ENCODE data around the gene ERC2.

ERC2 gene

DNA sequence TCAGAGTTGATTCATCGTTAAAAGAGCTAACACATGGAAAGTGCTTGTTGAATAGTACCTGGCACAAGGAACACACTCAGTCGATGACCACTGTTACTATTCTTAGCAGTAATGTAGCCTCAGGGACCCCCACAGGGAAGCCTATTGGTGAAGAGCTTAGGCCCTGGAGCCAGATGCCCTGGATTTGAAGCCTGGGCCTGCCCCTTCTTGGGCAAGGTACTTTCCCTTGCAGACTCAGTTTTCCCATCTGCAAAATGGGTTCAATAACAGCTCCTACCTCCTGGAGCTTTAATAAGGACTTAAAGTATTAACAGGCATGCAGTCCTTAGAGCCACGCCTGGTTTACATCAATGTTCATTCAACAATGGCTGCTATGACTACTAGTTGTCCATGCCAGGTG lies 884.2 kb downstream of the ERC2 start:
- DNase-seq (ENCODE audit: low read depth) = no peak

DNA sequence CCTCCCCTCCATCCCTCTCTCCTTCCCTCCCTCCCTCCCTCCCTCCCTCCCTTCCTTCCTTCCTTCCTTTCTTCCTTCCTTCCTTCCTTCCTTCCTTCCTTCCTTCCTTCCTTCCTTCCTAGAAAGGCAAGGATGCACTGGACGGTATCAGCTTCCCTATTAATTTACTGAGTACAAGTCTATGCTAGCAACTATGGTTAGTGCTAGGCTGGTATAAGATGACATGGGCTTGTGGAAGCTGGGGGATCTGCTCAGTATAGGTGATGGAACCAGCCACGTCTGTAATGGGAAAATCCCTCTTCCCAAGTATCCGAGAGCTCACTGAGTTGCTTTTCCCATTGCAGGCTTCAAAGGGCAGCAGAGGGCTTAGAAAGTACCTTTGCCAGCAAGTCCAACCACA lies 884.8 kb downstream of the ERC2 start:
- no peak for DNase-seq (ENCODE audit: low read depth)

DNA sequence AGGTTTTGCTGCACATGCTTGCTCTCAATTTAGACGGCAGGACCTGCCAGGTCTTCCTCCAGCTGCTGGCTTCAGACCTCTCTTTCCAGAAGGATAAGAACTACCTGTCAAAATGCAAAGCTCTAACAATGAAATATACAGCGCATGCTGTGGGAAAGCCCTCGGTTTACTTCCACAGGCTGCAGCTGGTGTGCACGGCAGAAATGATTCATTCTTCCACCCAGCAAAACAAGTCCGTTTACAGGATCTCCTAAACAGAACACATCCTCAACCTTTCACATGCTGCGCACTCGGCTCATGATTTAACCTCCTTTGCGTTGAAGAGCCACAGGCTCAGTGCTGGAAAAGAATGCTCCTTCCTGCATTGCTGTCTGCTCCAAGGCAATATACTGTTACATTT lies 888.8 kb downstream of the ERC2 start:
- no peak for DNase-seq (ENCODE audit: low read depth)

DNA sequence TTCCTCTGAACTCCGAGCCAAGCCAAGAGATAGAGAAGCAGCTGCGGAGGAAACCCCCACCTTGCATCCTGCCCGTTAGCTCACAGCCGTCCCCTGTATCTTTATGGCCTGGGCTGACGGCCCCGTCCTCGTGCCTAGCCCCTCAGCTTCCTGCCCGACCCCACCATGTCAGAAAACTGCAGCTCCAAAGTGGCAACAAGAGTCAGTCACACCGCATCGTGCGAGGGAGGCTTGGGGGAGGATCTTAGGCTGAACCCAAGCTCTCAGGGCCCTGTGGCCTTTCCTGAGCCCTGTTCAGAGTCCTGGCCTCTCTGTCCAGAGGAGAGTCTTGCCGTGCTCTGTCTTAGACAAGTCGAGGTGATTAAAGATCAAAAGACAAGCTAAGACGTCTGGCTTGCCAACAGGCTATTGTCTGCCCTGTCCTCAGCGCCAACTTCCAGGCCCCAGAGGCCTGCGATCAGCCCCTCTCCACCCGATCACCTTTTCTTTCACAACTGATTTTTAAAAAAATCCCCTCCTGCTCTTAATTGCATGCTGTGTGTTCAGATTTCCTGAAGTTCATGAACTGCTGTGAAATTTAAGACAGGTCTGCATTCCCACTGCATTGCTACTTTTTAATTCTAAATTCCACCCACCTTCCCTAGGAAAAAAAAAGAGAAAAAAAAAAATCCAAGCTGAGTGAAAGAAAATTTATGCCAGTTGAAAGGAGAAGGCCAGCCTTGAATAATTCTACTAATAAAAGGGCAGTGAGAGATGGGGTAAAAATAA lies 891.5 kb downstream of the ERC2 start:
- no peak for DNase-seq (ENCODE audit: low read depth)

DNA sequence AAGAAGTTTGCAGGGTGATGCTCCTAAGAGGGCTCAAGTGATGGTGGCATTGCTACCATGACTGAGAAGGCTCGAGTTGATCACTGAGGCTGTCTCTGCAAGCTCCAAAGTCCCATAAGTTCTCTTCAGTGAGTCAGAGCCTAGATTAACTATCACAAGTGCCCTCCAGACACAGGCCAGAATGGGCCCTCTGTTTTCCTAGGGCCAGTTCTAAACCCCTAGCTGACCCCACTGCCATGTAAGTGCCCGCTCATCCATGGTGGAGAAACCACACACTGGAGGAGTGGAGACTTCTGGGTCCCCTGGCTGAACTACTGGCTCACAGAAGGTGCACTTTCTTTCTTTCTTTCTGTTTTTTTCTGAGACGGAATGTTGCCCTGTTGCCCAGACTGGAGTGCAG lies 893.6 kb downstream of the ERC2 start:
- DNase-seq (ENCODE audit: low read depth) = no peak

DNA sequence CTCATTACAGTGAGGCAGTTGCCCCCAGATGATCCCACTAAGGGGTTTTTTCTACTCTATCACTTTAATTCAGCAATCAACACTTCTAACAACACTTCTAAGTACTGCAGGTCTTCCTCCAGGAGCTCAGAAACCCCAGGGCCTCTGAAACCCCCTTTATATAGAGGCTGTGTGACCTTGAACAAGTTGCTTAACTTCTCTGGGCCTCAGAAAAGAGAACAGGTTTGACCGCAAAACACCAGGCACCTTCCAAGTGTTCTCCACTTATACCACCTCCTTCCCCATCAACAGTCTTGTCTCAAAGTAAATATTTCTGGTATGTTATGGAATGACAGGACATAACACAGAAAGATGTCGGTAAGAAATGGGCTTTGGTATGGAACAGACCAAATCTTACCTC lies 895.5 kb downstream of the ERC2 start:
- no peak for DNase-seq (ENCODE audit: low read depth)

DNA sequence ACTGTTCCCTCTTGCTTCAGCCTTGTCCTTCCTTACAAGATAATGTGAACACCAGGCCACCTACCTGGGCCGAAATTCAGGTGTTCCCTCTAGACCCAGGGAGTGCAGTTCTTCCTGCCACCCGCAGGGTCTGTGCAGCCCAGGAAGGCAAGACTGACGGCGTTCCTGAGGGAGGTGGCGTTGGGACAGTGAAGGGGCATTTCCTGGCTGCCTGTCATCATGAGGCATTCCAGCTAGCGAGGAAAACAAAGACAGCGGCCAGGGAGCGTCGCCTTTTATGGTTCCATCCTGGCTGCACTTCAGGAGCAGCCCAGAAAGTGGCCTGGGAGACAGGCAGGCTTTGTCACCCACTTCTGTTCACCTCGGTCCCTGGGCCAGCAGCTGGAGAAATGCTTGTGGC lies 896.4 kb downstream of the ERC2 start:
- DNase-seq (ENCODE audit: low read depth) = no peak

DNA sequence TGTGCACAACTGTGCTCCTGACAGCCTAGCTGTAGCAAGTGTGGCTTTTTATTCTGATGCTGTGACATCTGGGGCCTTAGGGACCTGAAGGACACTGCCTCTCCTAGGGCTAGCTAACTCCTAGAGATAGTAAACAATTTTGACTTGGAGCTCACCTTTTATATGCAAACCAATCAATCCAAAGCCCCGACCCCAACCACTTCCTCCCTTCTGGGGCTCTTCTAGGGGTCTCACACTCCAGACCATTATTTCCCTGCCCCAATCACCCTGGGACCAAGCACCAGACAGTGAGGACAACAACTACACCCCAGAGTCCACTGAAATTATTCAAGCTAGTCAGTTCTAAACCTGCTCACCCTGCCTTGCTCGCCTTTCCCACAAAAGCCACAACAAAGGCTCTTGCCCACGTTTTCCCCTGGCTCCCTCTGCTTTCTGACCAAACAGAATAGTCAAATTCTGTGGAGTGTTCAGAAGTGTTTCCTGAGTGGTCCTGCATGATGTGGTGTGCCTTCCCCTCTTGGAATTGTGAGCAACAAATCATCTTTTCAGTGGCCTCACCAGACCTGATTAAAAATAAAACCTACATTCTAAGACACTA lies 897.0 kb downstream of the ERC2 start:
- DNase-seq (ENCODE audit: low read depth) = no peak

DNA sequence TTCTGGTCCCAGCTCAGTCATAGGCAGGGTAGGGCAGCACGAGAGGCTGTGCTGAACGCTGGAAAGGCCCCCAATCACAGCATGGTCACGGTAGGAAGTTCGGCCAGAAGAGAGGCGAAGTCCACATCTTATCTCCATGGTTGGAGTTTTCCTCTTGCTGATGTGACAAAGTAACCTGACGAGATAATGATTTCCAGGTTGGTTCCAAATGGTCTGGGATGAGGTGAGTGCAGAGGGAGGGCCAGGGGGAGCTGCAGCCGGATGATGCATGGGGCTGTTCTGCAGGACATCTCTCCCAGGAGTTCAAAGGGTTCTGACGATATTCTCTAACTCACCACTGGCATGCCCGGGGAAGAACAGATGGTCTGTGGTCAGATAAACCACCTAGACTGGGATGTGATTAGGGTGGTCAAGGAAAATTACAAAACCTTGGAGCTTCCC lies 898.0 kb downstream of the ERC2 start:
- no peak for DNase-seq (ENCODE audit: low read depth)

DNA sequence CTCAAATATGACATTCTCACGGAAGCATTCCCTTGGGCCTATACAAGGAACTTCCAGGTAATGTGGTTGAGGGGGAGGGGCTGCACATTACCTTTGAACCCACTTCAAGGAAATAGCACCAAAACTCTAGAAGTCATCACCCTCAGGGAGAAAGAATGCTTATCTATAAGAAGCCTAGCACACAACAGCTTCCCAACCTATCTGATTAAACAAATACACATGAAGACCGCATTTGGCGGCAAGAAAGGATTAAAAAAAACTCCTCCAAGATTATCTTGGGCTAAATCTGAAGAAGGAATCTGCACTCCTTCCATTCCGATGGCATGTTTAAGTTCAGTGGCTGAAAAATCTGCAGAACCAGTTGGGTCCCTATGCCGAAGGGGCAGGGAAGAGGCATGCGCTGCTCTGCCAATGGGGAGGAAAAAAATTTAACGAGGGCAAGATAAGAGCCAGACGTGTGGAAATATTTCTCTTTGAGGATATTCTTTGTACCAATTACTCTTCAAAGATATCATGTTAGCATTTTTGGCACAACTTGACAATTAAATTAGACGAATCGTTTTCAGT lies 899.2 kb downstream of the ERC2 start:
- no peak for DNase-seq (ENCODE audit: low read depth)

DNA sequence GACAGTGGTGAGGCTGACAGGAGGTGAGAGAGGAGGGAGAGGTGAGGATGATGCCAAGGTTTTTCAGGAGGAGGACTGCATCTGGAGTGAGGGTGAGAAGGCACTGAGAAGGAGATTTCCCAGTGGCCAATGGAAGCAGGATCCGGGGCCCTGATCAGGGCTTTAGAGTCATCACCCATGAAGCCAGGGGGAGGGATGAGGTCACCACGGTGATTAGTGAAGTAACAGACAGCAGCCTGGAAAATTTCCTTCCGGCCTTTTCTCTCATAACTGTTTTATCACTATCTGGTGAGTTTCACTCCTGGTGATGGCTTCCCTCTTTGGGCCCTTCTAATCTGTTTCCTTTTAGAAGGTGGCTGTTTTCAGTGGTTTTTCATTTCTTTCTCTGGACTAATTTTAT lies 900.7 kb downstream of the ERC2 start:
- DNase-seq (ENCODE audit: low read depth) = no peak

DNA sequence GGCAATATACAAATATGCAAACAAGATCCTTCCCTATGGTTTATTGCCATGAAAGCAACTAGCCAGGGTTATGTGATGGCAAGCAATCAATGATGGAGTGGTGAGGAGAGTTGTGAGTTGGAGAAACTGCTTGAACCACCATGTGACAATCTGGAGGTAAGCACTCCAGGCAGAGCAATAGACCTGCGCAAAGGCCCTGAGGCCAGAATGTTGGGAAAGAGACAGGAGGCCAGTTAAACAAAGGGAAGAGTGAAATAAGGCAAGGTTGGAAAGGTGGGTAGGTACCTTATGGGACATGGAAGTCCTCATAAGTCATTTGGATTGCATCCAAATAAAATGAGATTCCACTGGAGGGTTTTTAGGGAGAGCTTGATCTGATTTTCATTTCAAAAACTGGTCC lies 901.1 kb downstream of the ERC2 start:
- no peak for DNase-seq (ENCODE audit: low read depth)

DNA sequence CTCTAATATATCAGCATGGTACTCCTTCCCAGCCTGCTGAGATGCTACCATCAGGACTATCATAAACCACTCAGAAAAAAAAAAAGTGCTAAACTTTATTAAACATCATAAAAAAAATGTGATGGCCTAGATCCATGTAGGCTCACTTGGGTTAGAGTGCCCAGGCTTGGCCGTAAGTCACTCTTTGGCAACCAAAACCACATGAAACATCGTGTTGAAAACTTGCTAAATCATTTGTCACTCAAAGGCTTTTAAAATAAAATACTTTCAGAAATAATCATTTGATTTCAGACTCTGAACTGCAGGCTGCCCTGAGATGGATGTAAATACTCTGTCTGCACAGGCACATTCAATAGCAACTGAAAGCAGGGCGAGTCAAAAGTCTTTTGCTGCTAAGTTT lies 902.7 kb downstream of the ERC2 start:
- no peak for DNase-seq (ENCODE audit: low read depth)

DNA sequence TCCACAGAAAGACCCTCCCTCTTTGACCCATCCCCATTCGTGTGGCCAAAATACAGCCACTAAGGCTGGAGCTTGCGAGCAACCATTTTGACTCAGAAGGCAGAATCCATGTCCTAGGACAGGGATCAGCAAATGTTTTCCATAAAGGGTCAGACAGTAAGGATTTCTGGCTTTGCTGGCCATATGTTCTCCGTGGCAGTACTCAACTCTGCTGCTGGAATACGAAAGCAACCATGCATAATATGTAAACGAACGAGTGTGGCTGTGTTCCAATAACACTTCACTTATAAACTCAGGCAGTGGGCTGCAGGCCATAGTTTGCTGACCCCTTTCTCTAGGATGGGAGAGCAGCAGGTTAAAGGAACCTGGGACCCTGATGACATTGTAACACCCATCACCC lies 903.5 kb downstream of the ERC2 start:
- DNase-seq (ENCODE audit: low read depth) = no peak

DNA sequence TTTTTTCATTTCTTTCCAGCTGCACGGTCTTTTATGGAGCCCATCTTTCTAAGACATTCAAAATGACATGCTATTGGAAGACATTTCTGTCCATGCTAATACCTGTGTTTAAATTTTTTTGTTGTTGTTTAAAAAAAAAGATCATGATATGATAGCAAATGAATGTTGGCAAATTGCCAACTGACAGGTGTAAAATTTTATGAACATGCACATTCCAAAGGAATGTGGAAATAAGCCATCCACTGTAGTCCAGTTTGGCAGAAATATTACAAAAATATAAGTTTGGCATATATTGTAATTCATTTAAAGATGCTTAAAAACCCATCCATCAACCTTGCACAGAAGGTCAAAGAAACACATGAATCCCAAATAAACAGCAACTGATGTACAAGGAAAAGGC lies 905.6 kb downstream of the ERC2 start:
- no peak for DNase-seq (ENCODE audit: low read depth)

DNA sequence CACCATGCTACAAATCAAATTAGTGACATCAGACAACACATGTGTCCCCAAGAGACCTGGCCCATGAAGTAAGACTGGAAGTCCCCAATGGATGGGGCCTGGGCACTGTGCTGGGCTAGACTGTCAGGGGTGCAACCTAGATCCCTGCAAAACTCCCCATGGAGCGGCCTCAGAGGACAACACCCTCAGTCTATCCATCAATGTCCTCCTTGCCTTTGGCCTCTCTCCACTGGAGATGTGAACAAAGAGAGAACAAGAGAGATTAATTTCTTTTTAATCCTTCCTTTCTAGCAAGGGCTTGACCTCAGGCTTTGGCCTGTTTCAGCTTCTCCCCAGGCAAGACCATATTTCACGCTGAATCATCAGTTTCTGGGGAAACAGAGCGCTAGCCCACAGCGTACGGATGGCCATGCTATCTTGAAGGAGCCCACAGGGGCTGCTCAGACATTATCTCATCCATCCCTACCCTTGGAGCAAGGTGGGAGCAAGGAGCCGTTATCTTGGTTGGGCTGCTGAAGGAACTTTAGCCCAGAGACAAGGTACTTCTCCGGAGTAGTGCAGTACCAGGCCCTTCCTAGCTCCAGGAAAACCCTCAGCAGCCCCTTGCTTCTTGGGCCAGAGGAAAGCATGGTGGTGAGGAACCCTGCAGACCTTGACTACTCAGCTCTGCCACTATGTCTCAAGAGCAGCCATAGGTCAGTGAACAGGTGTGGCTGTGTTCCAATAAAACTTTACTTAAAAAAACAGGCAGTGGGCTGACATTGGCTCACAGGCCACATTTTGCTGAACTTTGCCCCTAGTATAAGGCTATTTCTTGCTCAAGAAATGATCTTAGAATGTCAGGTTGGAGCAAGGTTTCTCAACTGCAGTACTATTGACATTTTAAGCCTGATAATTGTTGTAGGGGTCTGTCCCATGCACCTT lies 908.5 kb downstream of the ERC2 start:
- DNase-seq (ENCODE audit: low read depth) = no peak

DNA sequence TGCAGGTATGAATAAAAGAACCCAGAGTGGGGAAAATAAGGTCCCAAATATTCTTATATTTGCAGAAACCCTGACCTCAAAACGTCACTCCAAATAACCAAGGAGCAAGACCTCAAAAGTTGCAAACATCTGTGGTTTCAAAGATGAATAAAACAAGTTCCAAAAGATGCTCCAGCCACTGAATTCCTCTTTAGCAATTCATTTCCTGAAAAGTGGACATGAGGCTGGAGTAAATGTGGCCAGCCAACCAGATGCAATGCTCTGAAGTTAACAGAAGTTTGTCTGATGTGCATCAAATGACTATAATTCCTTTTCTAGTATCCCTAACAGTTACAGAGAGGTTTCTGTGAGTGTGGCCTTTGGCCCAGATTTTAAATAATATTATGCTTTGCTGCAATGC lies 910.0 kb downstream of the ERC2 start:
- no peak for DNase-seq (ENCODE audit: low read depth)

DNA sequence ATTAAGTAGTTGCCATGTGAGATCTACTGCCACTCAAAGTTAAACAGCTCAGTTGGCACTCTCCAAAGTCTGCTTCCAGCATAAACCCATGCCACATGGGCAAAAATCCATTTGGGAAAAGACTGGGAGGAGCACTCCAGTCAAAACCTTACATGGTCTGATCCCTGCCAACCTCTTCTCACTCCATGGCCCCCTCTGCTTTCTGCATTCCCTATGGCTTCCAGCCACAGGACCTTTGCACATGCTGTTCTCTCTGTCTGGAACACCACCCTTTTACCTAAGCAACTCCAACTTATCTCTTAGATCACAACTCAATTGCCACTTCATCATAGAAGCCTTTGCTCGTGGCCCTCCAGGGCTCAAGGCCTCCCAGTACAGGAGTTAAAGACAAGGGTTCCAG lies 910.7 kb downstream of the ERC2 start:
- DNase-seq (ENCODE audit: low read depth) = no peak

DNA sequence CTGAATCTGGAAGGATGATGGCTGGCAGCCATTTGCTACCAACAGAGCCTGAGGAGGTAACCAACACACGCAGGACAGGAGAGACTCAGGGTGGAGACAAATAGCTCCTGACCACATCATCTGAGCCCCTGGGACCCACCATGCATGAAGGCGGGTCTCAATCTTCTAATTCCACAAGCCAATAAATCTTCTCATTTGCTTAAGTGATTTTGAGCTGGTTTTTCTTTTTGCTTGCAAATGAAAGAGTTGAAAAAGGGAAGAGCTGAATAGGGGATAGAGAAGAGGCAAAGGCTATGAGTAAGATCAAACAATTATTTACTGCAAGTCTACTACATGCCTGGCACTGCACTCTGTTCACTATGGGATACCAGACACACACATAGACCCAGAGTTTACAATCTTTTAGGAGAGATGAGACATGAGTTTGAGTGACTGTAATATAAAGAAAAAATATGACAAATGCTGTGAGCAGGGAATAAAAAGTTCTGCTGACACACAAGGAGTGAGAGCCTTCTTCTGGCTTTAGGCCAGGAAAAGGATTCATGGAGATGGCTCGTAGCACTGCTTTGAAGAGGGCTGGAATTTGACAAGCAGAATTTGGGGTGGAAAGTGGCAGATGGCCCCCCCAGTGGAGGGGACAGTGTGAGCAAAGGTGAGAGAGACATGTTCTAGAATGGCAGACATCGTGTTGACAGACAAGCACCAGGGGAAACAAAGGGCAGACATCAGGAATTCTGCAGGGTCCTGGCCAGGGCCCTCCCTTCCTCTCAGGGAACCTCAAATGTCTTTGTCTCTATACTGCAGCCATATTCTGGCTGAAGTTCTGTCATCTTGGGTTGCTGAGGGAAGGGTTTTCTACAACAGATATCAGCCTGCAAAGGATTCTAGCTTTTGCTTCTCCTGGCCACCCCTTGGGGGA lies 911.4 kb downstream of the ERC2 start:
- DNase-seq (ENCODE audit: low read depth) = no peak

DNA sequence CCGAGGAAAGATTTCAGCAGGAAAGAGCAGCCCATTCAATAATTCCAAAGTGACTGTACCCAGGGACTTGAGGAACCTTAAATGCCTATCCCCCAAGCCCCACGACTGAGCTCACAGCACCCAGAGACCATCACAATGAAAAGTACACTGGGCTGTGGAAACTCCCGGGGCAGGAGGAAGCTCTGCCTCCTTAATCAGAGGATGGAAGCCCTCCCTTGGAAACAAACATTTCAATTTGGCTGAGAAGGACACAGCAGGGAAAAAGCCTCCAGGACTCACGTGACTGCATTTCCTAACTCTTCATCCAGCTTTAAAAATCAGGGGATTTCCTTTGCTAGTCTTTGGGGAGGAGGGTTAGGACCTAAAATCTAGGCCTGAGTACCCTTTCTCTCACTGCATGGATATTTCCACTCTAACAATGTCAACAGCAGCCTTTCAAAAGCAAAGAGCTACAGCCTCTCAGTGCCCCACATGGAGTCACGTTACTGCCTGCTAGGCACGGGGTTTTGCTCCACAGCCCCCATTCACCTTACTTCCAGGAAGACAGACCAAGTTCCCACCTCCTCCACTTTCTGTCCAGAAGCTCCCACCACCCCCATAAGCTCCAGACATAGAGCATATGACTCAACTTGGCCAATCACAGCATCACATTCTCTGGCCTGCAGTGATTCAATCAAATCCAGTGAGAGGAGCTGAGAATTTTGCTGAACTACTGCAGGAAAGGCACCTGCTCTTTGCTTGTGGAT lies 912.2 kb downstream of the ERC2 start:
- no peak for DNase-seq (ENCODE audit: low read depth)
